Subcutaneous adipose tissue (tissue), 4 donors: Measurements from ENCODE around the gene RBMS1. TPM values are rescaled to one million over a fixed set of nuclear protein-coding genes. Genes with fewer than 3 reads are reported as not detected.

ENCODE experiments used
- CTCF ChIP-seq: fragments of 450-650 bp; IDR thresholded peaks from one replicate; pipeline ENCODE4 v1.5.1; 2016; ENCODE audit warnings: low read depth, mild to moderate bottlenecking, control low read depth, antibody characterized with exemption, moderate library complexity
- total RNA-seq, 4 donors: library from RNA; depleted of rRNA; stranded (reverse); fragments of >200 nt; gene quantifications; one replicate each; pipeline ENCODE4 v1.1.0, GENCODE V29; 2016

Gene RBMS1
- total RNA-seq, 4 donors from 2014 or later: 80.1 to 164 (median 95.7) TPM

- no peak for TF ChIP-seq CTCF
These were observed 18.9 kb upstream of the RBMS1 start for GRCh38 chr2:160512491-160512890.

- no peak for TF ChIP-seq CTCF
These were observed 17.0 kb upstream of the RBMS1 start for GRCh38 chr2:160510617-160511016.

- no peak for TF ChIP-seq CTCF
These were observed 15.4 kb upstream of the RBMS1 start for GRCh38 chr2:160509016-160509415.

GRCh38 chr2:160507464-160507863 is 13.9 kb upstream of the RBMS1 start:
- no peak for TF ChIP-seq CTCF

- TF ChIP-seq CTCF: no peak
These were observed 13.4 kb upstream of the RBMS1 start for GRCh38 chr2:160507046-160507407.

- TF ChIP-seq CTCF: no peak
These were observed 12.9 kb upstream of the RBMS1 start for GRCh38 chr2:160506371-160507045.

- TF ChIP-seq CTCF: no peak
These were observed 11.6 kb upstream of the RBMS1 start for GRCh38 chr2:160505256-160505655.
